HG03039 (cell line): Measurements from ENCODE around the gene NGLY1.
A peak's percentile ranks its signal among the peaks of the same experiment; 100 is the strongest.

Experiments
- ATAC-seq: cut with Tn5 transposase; IDR thresholded peaks from one replicate; pipeline ENCODE4 v1.9.1; 2021; ENCODE audit warnings: mild to moderate bottlenecking, moderate library complexity; ENCODE audit not compliant: unreplicated experiment

The NGLY1 gene

GRCh38 chr3:25784971-25785370 is 1.7 kb upstream of the NGLY1 start:
- ATAC-seq: no peak

GRCh38 chr3:25783661-25784512 is 644 bp upstream of the NGLY1 start:
- peak; percentile 24 for ATAC-seq

GRCh38 chr3:25782636-25782937 is 656 bp downstream of the NGLY1 start:
- ATAC-seq: no peak

- peak; percentile 52 for ATAC-seq
These were observed 1.3 kb downstream of the NGLY1 start for GRCh38 chr3:25781758-25782594.

- no peak for ATAC-seq
These were observed 2.0 kb downstream of the NGLY1 start for GRCh38 chr3:25781145-25781757.

- no peak for ATAC-seq
These were observed 2.6 kb downstream of the NGLY1 start for GRCh38 chr3:25780618-25781017.

- no peak for ATAC-seq
These were observed 7.3 kb downstream of the NGLY1 start for GRCh38 chr3:25775936-25776335.

- peak; percentile 84 for ATAC-seq
These were observed 14.4 kb downstream of the NGLY1 start for GRCh38 chr3:25768851-25769250.

- no peak for ATAC-seq
These were observed 31.5 kb downstream of the NGLY1 start for GRCh38 chr3:25751725-25752124.

GRCh38 chr3:25751048-25751447 is 32.2 kb downstream of the NGLY1 start:
- no peak for ATAC-seq

GRCh38 chr3:25749031-25749581 is 34.1 kb downstream of the NGLY1 start:
- no peak for ATAC-seq

- no peak for ATAC-seq
These were observed 35.1 kb downstream of the NGLY1 start for GRCh38 chr3:25748189-25748588.

- ATAC-seq: no peak
These were observed 36.2 kb downstream of the NGLY1 start for GRCh38 chr3:25747033-25747432.

GRCh38 chr3:25744470-25744869 is 38.8 kb downstream of the NGLY1 start:
- ATAC-seq: no peak

GRCh38 chr3:25728101-25728500 is 55.1 kb downstream of the NGLY1 start:
- no peak for ATAC-seq

- no peak for ATAC-seq
These were observed 55.9 kb downstream of the NGLY1 start for GRCh38 chr3:25727316-25727715.

- ATAC-seq: no peak
These were observed 57.4 kb downstream of the NGLY1 start for GRCh38 chr3:25725810-25726209.

GRCh38 chr3:25724948-25725645 is 58.1 kb downstream of the NGLY1 start:
- no peak for ATAC-seq

- no peak for ATAC-seq
These were observed 59.4 kb downstream of the NGLY1 start for GRCh38 chr3:25723802-25724201.

- ATAC-seq: no peak
These were observed 63.9 kb downstream of the NGLY1 start for GRCh38 chr3:25719321-25719720.
